ENCODE results near the gene MDK.

Gene MDK, protein sequence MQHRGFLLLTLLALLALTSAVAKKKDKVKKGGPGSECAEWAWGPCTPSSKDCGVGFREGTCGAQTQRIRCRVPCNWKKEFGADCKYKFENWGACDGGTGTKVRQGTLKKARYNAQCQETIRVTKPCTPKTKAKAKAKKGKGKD

DNA sequence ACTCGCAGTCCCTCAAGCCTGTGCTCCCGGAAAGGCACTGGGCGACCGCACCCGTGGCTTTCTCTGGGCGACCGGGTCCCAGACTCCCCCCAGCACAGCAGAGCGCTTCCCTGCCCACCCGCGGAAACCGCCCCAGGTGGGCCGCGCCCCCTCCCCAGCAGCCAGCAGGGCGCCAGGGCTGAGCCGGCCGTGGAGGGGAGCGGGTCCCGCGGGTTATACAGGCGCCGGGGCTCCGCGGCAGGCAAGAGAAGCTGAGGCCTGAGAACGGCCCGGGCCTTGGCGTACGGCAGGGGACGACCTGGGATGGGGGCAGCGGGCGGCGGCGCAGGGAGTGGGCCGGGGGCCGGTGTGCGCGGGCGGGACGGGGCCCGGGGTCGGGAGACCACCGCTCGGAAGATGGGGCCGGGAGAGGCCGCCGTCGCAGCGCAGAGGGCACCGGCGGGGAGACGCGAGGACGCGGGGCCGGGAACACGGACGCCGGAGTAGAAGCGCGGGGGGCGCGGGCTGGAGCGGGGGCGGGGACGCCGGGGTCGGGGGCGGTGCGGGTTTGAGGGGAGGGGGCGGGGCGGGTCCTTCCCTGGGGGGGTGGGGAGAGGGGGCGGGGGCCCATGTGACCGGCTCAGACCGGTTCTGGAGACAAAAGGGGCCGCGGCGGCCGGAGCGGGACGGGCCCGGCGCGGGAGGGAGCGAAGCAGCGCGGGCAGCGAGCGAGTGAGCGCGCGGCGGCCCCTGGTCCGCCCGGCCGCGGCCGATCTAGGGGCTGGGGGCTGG, at the start of gene MDK:
Gene MDK (plus strand): TSS at position 622 of the 771 bp plus-strand sequence. CDS start 389 bp downstream, outside the sequence.
- DNase-seq (ENCODE audit: low read depth), result no peak

DNA sequence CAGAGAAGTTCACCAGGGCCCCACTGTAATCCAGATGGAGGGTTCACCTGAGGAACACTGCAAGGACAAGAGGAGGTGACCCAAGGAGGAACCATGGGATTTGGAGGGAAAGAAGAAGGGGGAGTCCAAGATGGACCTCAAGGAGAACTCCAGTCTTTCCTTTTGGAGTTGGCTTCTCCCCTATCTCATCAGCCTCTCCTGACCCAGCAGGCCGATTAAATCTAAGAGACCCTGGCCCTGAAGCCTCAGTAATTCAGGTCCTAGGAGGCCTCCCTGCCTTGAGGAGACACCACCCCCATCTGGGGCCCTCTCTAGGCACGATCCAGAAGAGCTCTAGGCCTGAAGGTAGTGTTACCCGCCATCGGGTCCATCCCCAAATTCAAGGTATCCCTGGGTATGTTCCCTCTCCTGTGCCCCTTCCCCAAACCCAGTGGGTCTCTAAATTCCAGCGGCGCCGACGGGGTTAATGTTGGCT, 49.3 kb upstream of the MDK start:
- no peak for DNase-seq (ENCODE audit: low read depth)

DNA sequence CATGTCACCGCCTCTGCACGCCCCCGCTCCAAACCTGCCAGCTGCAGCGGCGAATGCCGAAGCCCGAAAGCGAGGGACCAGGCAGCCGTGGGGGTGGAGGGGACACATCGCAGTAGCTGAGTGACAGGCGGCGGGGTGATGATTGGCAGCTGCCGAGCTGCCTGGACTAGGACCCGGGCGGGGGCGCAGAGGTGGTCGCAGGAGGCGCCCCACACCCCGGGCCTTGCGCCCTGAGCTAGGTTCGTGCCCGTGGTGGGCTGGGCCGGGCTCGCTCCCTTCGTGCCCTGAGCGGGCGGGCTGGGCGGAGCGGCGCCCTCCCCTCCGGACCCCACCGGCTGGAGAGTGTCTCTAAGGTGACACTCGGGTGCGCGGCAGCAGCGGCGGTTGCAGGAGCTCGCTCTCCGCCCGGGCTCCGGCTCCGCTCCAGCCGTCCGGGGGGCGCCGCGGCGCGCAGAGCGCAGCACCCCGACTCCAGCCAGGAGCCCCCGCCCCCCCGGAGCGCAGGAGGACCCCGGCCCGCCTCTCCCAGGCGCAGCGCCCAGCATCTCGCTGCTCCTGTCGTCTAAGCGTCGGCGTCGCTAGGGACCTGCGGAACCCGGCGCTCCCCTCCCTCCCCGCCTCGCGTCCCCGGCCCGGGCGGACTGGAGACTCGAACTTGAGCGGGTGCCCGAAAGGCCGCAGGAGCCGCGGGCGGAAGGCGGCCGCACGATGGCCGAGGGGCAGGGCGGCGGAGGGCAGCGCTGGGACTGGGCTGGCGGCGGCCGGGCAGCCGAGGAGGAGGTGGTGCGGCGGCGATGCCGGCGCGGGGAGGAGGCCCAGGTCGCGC, 48.7 kb upstream of the MDK start:
- no peak for DNase-seq (ENCODE audit: low read depth)

DNA sequence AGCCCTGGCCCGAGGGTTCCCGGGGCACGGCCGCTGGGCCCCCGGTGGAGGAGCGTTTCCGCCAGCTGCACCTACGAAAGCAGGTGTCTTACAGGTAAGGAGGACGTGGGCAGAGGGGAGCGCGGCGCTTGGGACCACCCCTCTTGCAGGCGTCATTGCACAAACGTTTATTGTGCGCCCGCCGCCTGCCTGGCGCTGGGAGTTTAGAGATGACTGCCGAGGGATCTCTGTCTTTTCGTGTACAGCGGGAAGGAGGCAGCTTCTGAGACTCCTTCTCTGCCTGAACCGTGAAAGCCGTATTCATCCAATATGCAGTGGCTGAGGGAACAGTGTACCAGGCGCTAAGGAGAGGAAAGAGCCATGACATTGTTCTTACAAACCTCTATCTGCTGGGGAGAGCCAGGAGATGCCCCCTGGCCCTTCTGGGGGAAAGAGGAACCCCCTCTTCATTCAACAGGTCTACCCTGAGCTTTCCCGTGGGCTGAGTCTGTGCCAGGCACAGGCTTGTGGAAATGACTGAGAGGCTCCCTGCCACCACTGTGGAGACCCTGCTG, 48.0 kb upstream of the MDK start:
- DNase-seq (ENCODE audit: low read depth), result no peak

DNA sequence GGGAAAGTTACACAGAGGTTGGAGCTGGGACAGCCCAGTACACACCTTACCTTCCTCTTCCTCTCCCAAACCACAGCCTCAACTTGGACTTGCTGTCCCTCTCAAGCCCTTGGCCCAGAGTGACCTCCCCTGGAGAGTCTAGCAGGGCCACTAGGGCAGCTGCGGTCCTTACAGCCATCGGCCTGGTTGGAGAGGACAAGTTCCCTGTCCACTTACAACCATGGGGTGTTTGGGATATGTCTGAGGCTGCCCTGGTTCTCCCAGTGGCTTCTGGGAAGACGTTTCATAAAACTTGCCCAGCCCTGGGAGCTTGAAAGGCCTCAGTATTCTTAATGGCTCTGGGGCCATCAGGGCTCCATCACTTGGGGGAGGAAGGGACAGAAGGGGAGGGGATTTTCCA, 47.3 kb upstream of the MDK start:
- no peak for DNase-seq (ENCODE audit: low read depth)

DNA sequence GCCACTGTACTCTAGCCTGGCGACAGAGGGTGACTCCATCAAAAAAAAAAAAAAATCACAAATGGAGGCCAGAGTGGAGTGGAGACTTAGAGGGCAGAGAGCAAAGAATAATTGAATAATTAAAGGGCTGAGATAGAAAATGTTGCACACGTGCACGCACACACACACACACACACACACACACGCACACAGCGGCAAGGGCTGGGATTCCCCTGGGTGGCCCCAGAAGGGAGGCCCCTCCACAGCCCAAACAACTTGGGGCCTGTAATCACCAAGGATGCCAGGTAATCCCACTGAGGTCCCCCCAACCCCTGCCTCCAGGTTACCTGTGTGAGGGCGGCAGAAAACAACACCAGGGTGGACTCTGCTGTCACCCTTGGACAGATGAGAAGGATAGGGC, 46.2 kb upstream of the MDK start:
- DNase-seq (ENCODE audit: low read depth), result no peak

DNA sequence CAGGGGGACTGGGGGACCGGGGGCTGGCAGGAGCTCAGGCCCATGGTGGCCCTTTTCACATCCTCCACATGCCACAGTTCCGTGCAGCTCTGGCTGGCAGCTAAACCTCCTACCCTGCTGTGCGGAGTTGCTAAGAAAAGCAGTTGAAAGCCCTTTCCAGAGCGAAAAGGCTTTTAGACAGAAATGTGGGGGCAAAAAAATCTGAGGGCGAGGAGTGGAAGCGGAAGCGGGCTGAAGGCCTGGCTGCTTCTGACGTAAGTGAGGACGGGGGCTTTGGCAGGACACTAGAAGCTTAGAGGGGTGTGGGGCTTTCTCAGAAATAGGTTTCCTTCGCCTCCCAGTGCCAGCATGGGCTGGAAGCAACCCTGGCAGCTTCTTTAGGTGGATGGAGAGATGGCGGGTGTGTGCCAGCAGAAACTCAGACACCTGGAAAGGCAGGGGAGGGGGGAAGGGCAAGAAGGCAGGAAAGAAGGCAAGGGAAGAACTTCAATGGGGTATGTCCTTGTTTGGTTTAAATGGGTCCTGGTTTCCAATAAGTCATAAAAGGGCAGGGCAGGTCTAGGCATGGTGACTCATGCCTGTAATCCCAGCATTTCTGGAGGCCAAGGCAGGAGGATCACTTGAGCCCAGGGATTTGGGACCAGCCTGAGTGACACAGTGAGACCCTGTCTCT, 45.4 kb upstream of the MDK start:
- DNase-seq (ENCODE audit: low read depth), result no peak

DNA sequence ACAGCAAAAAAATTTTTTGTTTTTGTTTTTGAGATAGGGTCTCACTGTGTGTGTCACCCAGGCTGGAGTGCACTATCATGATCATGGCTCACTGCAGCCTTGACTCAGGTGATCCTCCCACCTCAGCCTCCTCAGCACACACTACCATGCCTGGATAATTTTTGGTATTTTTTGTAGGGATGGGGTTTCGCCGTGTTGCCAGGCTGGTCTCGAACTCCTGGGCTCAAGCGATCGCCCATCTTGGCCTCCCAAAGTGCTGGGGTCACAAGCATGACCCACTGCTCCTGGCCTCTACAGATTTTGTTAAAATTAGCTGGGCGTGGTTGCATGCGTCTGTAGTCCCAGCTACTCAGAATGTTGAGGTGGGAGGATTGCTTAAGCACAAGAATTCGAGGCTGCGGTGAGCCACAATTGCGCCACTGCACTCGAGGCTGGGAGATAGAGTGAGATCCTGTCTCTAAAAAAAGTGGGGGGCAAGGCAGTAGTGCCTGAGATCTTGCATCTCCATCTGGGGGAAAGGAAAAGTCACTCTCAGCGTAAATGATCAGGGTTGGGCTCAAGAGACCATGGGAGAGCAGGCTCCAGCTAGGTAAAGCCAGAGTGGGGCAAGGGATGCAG, 44.8 kb upstream of the MDK start:
- DNase-seq (ENCODE audit: low read depth), result peak; percentile 97

DNA sequence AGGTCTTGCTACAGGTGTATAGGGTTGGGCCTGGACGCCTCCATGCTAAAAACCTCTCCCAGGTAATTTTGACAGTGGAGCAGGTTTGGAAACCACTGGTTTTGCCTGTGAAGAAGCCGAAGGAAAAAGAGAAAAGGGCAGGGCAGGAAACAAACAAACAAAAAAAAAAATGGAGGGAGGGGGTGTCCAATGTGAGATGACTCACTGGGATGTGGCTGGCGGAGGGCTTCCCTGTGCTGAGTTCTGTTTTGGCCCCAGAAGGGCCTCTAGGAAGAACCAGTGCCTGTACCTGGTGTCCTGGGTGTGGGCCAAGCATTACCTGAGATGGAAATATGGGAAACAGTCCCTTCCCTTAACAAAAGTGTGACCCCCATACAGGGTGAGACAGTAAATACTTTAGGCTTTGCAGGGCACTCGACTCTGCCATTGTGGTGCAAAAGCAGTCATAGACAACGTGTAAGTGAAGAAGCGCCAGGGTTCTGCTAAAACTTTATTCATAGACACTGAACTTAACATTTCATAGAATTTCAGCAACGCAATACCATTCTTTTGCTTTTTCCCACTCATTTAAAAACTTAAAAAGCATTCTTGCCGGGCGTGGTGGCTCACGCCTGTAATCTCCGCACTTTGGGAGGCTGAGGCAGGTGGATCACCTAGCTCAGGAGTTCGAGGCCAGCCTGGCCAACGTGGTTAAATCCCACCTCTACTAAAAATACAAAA, 43.7 kb upstream of the MDK start:
- no peak for DNase-seq (ENCODE audit: low read depth)

DNA sequence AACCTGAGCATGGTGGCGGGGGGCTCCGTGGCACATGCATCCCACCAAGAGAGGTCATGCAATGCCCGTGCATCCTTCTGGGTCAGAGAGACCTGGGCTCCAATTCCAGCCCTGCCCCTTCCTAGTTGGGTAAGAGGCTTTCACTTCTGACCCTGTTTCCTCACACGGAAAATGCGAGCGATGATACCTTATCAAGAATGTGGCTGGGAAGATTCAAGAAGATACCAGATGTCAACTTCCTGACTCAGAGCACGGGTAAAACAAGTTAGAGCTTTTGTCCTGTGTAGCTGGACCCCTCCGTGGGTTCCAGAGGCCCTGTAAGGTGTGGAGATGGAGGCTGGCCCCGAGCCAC, 42.9 kb upstream of the MDK start:
- peak; percentile 93 for DNase-seq (ENCODE audit: low read depth)

DNA sequence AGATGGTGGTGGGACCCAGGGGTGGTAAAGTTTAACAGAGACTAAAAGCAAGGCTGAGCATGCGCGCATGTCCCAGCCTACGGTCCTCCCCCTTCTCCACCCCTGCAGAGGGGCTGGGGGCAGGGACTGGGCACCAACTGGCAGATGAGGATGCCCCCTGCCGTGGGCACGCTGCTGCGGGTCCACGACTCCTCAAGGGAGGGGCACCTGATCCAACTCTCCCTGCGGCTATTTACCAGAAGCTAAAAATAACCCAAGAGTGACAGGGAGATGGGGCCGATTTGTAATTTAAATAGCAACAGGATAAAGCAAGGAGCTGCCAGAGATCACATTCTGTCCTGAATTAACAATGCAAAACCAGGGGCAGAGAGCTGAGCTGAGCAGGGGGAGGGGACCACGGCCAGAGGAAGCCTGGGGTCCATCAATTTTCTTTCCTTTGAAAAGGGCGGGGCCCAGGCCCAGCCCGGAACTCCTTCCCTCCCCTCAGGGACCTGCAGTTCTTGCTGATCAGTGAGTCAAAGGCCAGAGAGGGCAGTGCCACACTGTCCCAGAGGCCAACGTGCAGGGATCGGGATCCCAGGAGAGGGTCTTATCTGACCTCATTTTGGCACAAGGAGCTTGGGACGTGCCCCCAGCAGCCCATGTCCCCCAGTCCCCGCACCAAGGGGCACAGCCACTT, 42.3 kb upstream of the MDK start:
- peak; percentile 42 for DNase-seq (ENCODE audit: low read depth)

DNA sequence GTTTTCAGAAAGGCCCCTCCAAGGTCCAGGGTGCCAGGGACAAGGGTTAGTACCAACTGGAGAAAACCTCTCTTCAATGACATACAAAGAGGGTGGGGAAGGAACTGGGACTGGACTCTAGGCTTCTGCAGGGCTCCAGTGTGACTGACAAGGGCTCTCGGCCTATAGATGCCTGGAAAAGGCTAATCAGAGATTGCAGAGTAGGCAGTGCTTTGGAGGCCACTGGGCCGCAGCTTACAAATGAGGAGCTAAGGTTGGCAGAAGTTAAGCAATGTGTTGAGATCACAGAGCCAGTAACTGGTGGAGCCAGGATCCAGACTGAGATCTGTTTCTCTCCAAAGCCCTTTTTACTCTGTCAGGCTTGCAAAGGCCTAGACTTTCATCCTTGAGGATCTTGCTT, 41.7 kb upstream of the MDK start:
- peak; percentile 98 for DNase-seq (ENCODE audit: low read depth)

DNA sequence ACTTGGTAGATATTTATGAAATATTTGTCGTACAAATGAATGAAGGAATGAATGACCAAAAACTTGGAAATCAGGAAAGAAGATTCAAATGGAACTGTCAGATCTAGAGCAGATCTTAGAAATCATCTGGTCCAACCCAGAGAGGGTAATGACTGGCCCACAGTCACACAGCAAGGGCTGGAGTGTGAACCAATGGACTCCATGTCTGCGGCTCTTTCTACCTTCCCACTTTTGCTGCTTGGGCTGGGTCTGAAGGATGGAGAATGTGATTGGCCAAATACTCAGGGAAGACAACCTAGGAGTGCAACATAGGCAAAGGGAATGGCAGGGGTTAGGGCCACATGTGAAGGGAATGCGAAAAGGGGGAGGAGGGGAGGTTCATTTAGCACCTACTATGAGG, 40.0 kb upstream of the MDK start:
- no peak for DNase-seq (ENCODE audit: low read depth)

DNA sequence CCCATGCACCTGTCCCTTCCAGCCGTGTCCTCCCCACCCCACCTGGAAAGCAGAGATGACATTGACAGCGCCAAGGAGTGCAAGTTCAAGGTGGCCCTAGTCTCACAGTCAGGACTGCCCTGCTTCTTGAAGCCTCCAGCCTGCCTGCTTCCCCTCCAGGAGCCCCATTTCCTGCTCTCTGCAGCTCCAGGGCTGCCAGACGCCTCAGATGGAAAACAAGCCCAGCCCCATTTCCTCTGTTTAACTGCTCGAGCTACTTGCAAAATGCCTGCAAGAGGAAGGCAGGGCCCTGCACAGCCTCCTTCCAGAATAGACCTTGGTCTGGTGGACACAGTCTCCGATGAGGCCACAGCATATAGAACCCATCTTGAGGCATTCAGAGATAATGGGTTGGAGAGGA, 39.2 kb upstream of the MDK start:
- no peak for DNase-seq (ENCODE audit: low read depth)

DNA sequence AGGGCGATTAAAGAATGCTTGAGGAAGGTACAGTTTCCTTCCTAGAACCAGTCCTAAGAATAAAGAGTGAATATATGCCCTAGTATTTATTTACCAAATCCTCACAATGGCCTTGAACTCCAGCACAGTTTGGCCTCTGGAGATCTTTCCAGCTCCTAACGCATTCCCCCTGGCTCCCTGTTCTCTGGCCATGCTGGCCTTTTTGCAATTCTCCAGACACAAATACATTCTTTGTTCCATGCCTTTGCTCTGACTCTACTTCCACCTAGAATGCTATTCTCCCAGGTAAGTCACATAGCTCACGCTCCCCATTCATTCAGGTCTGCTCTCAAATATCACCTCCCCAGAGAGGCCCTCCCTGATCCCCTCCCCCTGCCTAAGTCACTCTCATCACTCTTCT, 37.9 kb upstream of the MDK start:
- DNase-seq (ENCODE audit: low read depth), result no peak

DNA sequence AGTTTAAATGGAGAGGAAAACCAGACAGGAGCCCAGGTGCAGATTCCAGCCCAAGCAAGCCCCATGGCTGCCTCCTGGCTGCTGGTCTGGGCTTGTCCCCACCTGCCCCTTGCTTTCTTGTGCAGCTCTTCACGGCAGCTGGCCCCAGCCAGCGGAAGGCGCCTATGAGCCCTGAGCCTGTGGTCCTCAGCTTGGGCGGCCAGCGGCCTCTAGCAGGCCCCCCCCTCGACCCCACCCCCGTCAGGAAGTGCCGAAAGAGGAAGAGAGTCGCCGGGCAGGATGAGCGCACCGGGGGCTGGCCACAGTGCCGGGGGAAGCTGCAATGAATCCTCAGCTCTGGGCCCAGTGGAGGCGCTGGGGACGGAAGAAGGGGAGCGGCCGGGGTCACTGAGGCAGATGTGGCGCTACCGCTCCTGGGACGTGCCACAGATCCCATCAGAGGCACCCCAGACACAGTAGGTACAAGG, 36.3 kb upstream of the MDK start:
- no peak for DNase-seq (ENCODE audit: low read depth)

DNA sequence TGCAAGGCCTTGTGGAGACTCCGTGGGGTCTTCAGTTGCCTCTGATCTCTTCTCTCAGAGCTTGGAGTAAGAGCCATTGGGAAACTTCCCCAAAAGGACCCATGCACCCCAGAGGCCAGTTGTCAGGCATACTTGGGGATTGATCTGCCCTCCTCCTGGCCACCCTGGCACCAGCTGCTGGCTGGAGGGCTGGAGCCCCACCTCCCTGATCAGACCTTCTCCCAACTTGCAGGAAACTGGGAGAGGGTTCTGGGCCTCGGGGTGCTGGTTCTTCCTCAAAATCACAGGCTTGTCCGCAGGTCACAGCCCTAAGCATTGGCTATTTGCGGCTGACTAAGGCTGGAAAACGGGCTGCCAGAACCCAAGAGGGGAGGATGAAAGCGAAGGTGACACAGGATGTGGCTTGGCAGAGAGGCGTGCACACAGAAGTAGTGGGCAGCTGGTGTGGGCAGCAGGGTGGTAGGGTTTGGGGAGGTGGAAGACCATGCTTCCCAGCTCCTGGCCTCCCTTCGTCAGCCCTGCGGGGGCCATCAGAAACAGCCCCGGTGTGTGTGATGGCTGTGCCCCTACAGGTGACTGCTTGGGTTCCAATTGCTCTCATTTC, 35.5 kb upstream of the MDK start:
- no peak for DNase-seq (ENCODE audit: low read depth)

DNA sequence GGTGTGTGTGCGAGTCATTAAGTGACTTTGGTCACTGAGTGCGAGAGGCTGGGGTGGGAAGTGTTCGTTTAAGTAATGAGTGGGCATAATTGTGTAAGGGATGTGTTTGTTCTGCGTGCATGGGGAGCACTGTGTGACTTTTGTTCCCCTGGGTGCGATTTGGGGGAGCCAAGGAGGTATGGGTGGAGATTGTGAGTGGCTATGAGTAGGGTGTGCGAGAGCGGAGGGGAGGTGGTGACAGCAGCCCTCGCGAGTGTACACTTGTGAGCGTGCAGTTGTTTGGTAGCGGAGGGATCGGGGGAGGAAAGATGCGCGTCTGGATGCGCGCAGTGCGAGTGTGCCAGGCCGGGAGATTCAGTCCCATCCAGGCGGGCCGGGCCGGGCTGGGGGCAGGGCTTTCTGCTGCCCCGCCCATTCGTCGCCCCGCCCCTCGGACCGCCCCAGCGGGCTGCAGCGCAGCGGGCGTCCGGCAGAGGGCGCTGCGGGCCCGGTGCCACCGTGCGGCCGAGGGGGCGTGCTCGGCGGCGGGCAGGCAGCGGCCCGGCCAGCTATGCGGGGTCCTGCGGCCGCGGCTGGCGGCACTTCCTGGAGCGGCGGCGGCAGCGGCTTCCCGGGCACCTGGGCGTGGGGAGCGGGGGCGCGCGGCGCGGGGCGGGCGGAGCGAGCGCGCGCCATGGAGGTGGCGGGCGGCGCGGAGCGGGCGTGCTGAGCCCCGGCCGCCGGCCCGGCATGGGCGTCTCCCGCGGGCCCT, 34.4 kb upstream of the MDK start, which contains the start of gene DGKZ:
Gene DGKZ (plus strand): TSS at position 578 of the 751 bp plus-strand sequence. CDS start 197 bp downstream, outside the sequence.
- DNase-seq (ENCODE audit: low read depth), result peak; percentile 59
